ENCODE data around the gene CLDN15.

DNA sequence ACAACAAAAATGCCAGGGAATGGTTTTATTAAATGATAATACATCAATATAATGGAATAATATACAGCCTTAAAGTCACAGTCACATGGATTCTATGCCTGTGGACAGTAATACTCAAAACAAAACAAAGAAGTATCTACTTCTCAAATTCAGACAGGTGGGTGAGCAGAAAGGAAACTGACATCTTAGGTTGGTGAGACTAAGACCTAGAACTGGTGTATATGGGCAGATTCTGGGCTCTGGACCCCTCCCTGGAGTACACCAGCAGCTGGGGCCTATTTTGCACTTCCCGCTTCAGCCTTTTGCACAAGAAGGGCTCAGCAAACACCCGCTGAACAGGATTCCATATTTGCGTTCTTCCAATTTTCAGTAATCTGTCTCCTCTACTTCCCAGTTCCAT is 12.7 kb upstream of the CLDN15 start:
- TF ChIP-seq, protein P1, sequence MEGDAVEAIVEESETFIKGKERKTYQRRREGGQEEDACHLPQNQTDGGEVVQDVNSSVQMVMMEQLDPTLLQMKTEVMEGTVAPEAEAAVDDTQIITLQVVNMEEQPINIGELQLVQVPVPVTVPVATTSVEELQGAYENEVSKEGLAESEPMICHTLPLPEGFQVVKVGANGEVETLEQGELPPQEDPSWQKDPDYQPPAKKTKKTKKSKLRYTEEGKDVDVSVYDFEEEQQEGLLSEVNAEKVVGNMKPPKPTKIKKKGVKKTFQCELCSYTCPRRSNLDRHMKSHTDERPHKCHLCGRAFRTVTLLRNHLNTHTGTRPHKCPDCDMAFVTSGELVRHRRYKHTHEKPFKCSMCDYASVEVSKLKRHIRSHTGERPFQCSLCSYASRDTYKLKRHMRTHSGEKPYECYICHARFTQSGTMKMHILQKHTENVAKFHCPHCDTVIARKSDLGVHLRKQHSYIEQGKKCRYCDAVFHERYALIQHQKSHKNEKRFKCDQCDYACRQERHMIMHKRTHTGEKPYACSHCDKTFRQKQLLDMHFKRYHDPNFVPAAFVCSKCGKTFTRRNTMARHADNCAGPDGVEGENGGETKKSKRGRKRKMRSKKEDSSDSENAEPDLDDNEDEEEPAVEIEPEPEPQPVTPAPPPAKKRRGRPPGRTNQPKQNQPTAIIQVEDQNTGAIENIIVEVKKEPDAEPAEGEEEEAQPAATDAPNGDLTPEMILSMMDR (IDR thresholded peaks at IDR 0.05), result no peak
- no peak for TF ChIP-seq POLR2A (IDR thresholded peaks at IDR 0.05)
